NCI-H1930 (cell line): ENCODE measurements around the gene IGF1R.

Source experiments
- DNase-seq, 2 experiments: peaks; one replicate each; lab custom pipeline; 2025; lab: John Stamatoyannopoulos, UW

The IGF1R gene

GRCh38 chr15:98671060-98672008 is 23.0 kb downstream of the IGF1R start:
- DNase-seq, result no peak

DNA sequence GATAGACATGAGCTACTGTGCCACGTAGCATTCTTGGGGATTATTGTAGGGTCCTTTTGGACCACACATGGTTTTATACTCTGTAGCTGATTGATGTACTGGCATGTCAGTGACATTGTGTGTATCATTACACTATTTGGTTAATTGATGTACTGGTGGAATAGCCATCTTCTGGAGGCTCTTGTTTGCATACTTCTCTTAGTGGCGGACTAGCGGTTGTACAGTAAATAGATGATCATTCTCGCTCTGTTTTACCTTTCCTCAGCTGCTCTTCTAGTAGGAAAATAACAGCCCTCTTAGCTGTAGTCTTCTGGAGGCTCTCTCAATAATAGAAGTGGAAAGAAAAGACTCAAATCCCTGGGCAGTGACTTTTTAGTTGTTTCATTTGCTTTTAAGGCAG is 24.8 kb downstream of the IGF1R start:
- no peak for DNase-seq

DNA sequence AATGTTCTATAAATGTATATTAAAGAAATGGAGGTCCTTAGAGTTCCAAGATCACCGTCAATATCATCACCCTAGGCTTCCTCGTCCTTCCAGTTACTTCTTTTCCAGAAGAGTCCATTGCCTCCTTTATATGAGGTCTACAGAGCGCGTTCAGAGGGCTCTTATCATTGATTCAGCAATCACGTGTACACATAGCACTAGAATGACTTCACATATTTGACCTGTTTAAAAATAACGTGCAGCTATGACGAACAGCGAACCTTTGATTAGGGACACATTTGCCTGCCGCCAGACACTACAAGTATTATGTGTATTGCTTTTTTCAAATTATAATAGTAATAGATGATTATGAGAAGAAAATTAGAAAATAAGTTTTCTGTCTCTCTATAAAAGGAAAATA is 26.0 kb downstream of the IGF1R start:
- no peak for DNase-seq

DNA sequence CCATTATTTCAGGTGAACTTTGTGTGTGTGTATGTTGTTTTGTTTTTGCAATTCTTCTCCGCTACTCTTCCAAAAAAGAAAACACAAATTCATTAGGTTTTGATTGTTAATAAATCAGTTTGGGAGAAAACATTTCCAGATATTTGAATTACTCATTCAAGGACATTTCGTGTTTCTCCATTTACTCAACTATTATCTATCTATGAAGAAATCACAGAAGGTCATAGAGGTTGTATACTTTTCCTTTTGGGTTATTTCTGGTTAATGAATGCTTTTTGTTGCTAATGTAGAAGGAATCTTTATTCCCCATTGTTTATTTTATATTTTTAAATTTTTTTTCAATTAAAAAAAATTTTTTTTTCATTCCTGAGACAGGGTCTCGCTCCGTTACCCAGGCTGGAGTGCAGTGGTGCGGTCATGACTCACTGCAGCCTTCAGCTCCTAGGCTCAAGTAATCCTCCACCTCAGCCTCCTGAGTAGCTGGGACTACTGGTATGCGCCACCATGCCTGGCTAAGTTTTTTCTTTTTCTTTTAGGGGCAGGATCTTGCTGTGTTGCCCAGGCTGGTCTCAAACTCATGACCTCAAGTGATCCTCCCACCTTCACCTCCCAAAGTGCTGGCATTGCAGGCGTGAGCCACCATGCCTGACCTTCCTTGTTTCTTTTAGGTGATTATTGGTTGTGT is 28.4 kb downstream of the IGF1R start:
- DNase-seq, result no peak

- no peak for DNase-seq
Measured at GRCh38 chr15:98677345-98678059, 29.2 kb downstream of the IGF1R start.

DNA sequence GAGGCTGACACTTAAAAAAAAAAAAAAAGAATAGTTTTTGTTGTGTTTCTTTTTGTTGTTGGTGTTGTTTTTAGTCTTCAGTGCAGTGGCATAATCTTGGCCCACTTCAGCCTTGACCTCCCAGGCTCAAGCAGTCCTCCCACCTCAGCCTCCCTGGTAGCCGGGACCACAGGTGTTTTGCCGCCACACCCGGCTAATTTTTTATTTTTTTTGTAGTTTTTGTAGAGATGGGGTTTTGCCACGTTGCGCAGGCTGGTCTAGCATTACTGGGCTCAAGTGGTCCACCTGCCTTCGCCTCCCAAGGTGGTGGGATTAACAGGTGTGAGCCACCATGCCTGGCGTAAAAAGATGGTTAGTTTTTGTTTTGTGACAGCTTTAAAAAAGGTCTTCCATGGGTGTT is 30.1 kb downstream of the IGF1R start:
- no peak for DNase-seq

GRCh38 chr15:98681061-98681460 is 32.7 kb downstream of the IGF1R start:
- DNase-seq, result no peak

- no peak for DNase-seq
Measured at GRCh38 chr15:98682992-98683701, 34.8 kb downstream of the IGF1R start.

- DNase-seq, result no peak
Measured at GRCh38 chr15:98683831-98684230, 35.5 kb downstream of the IGF1R start.

GRCh38 chr15:98684436-98684835 is 36.1 kb downstream of the IGF1R start:
- no peak for DNase-seq

GRCh38 chr15:98684995-98685525 is 36.7 kb downstream of the IGF1R start:
- DNase-seq, result no peak

DNA sequence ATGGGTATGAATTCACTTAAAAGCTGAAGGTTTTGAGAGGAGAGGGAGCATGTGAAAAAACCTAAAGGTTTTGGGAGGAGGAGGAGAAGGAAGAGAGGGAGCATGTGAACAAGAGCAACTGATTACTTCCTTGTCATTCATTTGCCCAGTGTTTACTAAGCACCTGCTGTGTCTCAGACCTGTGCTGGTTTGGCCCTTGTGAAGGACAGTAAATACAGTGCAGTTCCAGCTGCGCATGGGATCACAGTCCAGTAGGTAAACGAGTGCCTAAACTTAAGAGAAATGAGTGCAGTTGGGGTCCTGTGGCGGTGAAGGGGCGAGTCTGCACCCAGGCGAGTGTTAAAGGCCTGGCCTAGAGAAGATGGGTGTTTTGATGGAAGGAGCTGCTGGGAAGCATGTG is 38.6 kb downstream of the IGF1R start:
- no peak for DNase-seq

GRCh38 chr15:98689431-98689861 is 41.1 kb downstream of the IGF1R start:
- DNase-seq, result no peak

- DNase-seq, result no peak
Measured at GRCh38 chr15:98690272-98690950, 42.1 kb downstream of the IGF1R start.

DNA sequence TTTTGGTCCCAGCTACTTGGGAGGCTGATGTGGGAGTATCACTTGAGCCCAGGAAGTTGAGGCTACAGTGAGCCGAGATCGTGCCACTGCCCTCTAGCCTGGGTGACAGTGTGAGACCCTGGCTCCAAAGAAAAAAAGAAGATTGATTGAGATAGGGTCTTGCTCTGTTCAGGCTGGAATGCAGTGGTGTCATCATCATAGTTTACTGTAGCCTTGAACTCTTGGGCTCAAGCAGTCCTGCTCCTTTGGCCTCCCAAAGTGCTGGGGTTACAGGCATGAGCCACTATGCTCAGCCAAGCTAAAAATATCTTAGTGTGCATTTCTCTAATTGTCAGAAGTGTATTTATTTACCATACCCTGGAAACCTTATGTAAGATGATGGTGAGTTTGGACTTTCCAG is 43.9 kb downstream of the IGF1R start:
- no peak for DNase-seq

DNA sequence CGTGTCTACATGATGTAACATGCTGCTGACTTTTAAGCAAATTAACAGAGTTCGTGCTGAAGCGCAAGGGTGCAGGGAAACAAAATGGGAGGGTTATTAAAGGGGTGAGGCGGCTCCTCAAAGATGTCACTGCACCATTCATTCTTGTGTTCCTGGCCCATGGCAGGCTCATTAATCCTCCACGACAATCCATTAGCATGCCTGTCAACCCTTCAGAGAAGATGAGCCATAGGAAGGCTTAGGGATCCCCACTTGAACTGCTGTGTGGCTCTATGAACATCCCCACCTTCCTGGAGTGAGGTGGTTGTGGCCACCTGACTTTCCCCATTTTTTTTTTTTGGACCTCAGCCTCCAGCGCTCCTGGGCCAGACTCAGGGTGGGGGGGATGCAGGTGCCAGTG is 45.8 kb downstream of the IGF1R start:
- no peak for DNase-seq

GRCh38 chr15:98698792-98699191 is 50.5 kb downstream of the IGF1R start:
- DNase-seq, result no peak

DNA sequence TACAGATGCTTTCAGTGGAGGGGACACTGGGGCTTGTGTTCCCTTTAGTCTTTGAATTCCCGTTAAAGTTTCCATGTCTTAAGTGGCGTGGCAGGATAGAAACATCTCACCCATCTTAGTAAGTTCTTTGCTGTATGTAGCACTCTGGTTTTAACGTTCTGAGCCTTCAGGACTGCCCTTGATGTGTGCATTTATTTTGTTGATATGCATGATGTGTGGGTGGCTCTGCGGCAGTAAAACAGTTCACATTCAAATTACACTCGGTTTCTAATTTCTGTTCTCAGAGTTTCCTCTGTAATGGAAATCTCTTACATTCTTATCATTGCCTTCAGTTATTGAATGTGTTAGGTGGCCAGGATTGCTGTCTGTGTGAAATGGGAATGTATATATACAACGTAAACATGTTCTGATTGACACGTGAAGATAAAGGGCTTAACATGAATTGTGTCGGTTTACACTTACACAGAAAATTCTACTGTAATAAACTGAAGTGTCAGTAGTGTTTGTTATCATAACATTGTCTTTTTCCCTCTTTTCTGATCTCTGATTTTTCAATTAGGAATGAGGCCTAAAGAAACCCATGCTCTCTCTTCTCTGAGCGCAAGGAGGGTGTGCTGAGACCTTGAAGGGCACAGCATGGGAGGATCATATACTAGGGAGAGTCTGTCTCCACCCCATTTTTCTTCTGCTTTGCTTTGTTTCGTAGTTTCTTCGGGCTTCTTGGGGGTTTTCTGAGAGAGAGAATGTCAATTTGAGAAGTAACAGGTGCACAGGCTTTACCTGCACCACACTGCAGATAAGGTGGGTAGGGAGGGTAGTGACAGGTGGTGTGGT is 51.5 kb downstream of the IGF1R start:
- no peak for DNase-seq

GRCh38 chr15:98700519-98700918 is 52.2 kb downstream of the IGF1R start:
- DNase-seq, result no peak

DNA sequence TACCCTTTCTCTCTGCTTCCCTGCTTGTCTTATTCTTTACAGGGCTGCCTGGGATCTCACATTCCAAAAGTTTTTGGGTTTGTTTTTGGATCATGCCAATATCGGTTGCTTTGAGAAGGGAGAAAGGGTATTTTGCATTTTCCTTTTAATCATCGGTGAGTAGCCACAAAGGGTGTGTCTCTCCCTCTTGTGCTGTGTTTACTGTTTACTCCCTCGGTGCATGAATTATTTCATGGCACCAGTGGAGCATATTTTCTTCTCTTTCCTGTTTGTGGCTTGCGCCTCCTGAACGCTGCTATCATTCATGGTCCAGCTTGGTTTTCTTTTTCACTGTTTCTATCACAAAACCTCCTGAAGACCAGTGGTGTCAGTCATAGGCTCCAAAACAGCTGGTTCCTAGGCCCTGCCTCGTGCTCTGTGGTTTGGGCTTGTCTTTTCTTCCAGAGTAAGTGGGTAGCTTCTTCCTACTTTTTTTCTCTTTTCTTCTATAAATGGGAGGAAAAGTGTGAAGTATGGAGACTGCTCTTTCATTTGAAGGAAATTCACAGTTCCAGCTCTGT is 54.9 kb downstream of the IGF1R start:
- DNase-seq, result no peak
